ENCODE measurements around the gene ANKLE1. TPM values are rescaled to one million over a fixed set of nuclear protein-coding genes. Genes with fewer than 3 reads are reported as not detected.

The ANKLE1 gene
- total RNA-seq, 1 donor from 2014 or later: 0.17 TPM

DNA sequence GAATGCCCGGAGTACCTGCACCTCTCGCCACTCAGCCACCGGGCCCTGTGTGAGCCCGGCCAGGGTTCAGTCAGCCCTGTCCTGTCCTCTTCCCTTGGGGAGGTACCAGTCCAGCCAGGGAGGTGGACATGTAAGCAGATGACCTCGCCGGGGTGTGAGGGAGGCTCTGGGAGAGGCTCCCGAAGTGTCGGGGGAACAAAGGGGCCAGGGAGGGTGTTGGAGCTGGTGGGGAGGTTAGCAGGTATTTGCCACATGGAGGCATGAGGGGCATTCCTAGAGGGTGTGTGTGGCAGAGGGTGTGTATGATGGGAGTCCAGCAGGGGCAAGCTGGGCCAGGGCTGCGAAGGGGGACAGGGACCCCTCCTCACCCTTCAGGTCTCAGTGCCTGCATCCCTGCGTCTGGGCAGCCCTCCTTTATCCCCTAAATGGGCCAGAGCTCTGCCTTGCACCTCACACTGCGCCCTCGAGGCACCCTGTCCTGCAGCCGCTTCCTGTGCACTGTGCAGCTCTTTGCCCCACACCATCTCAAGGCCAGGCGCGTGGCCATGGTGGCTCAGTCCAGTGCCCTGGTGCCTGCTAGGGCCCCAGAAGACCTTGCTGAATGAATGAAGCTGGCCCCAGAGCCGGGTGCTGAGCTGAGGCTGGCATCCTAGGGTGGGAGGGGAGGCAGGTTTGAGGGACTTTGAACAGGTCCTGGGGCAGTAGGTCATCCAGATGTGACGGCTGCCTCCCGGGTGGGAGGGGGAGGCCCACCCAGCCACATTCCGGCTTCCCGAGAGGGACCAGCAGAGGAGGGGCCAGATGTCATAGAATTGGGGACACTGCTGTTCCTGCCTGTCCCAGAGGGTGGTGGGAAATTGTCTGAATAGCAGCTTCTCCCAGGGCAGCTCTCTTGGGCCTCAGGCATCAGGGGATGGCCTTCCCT lies 30.8 kb downstream of the ANKLE1 start:
- TF ChIP-seq, protein P1, sequence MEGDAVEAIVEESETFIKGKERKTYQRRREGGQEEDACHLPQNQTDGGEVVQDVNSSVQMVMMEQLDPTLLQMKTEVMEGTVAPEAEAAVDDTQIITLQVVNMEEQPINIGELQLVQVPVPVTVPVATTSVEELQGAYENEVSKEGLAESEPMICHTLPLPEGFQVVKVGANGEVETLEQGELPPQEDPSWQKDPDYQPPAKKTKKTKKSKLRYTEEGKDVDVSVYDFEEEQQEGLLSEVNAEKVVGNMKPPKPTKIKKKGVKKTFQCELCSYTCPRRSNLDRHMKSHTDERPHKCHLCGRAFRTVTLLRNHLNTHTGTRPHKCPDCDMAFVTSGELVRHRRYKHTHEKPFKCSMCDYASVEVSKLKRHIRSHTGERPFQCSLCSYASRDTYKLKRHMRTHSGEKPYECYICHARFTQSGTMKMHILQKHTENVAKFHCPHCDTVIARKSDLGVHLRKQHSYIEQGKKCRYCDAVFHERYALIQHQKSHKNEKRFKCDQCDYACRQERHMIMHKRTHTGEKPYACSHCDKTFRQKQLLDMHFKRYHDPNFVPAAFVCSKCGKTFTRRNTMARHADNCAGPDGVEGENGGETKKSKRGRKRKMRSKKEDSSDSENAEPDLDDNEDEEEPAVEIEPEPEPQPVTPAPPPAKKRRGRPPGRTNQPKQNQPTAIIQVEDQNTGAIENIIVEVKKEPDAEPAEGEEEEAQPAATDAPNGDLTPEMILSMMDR (IDR thresholded peaks at IDR 0.05; ENCODE audit: insufficient read depth, low read length, poor library complexity, severe bottlenecking): no peak
- peaks cover 3% of the 10 kb centered on the region for H3K36me3 ChIP-seq (ENCODE audit: control insufficient read depth, insufficient read depth, low read length)
- H3K4me3 ChIP-seq (ENCODE audit: low read depth, low read length): no peak overlapping the region
- DNase-seq (ENCODE audit: low read depth): no peak
- no peaks in the 10 kb centered on the region for H3K27me3 ChIP-seq (ENCODE audit: control insufficient read depth, insufficient read depth, low read length)

DNA sequence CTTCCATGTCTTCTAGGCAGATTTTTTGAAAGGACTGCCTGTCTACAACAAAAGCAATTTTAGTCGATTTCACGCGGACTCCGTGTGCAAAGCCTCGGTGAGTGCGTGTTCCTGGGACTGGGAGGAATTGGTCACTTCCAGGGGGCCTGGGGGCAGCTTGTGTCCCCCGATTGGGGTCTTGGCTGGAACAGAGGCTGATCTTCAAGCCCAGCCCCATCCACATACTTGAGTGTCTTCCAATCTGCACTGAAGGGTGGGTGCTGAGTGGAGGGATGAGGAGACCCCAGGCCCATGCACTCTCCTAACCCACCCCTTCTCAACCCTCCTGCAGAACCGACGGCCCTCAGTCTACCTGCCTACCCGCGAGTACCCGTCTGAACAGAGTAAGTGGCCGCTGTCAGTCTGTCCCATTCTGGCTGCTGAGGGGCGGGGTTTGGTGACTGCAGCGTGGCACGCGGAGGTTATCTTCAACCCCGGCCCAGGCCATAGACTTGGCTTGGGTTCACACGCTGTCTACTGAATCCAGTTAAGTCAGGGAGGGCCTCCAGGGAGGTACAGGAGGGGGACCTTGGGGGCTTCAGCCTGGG lies 32.4 kb downstream of the ANKLE1 start:
- TF ChIP-seq, protein P1 (IDR thresholded peaks at IDR 0.05; ENCODE audit: insufficient read depth, low read length, poor library complexity, severe bottlenecking): no peak
- no peak overlapping the region for H3K4me3 ChIP-seq (ENCODE audit: low read depth, low read length)
- DNase-seq (ENCODE audit: low read depth): no peak
- peaks cover 3% of the 10 kb centered on the region for H3K36me3 ChIP-seq (ENCODE audit: control insufficient read depth, insufficient read depth, low read length)
- no peaks in the 10 kb centered on the region for H3K27me3 ChIP-seq (ENCODE audit: control insufficient read depth, insufficient read depth, low read length)

DNA sequence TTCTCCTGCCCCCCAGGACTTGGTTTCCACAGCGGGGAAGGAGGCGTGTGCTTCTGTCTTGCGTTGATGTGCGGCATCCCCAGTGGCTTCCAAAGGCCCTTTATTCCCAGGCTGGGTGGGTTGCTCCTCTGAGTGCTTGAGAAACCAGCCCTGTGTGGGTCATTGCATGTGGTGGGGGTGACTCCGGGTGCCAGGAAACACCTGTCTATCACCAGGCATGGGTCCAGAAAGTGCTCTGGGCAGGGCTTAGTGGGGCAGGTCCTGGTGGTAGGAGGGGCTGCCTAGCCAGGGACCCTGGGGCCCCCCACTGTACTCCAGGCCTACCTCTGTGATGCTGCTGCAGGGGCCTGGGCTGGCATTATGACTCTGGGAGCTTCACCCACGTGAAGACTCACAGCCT lies 37.3 kb downstream of the ANKLE1 start:
- Histone ChIP-seq H3K27me3 (ENCODE audit: control insufficient read depth, insufficient read depth, low read length) (no peaks in the 10 kb centered on the region), H3K36me3 (ENCODE audit: control insufficient read depth, insufficient read depth, low read length) (peaks cover 5% of the 10 kb centered on the region), H3K4me3 (ENCODE audit: low read depth, low read length) (no peak overlapping the region)
- TF ChIP-seq, protein P1 (IDR thresholded peaks at IDR 0.05; ENCODE audit: insufficient read depth, low read length, poor library complexity, severe bottlenecking): no peak
- no peak for DNase-seq (ENCODE audit: low read depth)

- Histone ChIP-seq H3K4me3 (ENCODE audit: low read depth, low read length) (no peak overlapping the region), H3K27me3 (ENCODE audit: control insufficient read depth, insufficient read depth, low read length) (no peaks in the 10 kb centered on the region), H3K36me3 (ENCODE audit: control insufficient read depth, insufficient read depth, low read length) (peaks cover 4% of the 10 kb centered on the region)
- TF ChIP-seq, protein P1 (IDR thresholded peaks at IDR 0.05; ENCODE audit: insufficient read depth, low read length, poor library complexity, severe bottlenecking): no peak
- no peak for DNase-seq (ENCODE audit: low read depth)
Measured at GRCh38 chr19:17319473-17320238, 38.0 kb downstream of the ANKLE1 start.

DNA sequence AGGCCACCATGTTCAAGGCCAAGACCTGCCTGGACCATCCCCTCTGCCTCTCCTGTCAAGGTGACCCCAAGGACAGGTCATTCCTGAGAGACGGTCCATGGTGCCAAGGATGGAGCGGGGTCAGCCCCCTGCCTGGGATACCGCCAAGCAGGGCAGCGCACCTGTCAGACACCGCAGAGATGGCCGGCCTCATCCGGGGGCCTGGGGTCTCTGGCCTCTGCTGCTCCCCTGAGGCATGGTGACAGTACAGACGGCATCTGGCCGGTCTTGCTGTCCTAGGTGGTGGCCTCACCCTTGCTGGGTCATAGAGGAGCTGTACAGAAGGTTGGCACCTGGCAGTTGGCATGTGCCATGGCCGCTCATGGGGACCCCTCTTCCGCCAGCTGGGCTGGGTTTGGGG lies 38.7 kb downstream of the ANKLE1 start:
- TF ChIP-seq, protein P1 (IDR thresholded peaks at IDR 0.05; ENCODE audit: insufficient read depth, low read length, poor library complexity, severe bottlenecking): no peak
- DNase-seq (ENCODE audit: low read depth): no peak
- Histone ChIP-seq H3K4me3 (ENCODE audit: low read depth, low read length) (no peak overlapping the region), H3K27me3 (ENCODE audit: control insufficient read depth, insufficient read depth, low read length) (no peaks in the 10 kb centered on the region), H3K36me3 (ENCODE audit: control insufficient read depth, insufficient read depth, low read length) (peaks cover 4% of the 10 kb centered on the region)
